Measurements from ENCODE around the gene ABCA5.
A peak's percentile ranks its signal among the peaks of the same experiment; 100 is the strongest.

ABCA5 gene

DNA sequence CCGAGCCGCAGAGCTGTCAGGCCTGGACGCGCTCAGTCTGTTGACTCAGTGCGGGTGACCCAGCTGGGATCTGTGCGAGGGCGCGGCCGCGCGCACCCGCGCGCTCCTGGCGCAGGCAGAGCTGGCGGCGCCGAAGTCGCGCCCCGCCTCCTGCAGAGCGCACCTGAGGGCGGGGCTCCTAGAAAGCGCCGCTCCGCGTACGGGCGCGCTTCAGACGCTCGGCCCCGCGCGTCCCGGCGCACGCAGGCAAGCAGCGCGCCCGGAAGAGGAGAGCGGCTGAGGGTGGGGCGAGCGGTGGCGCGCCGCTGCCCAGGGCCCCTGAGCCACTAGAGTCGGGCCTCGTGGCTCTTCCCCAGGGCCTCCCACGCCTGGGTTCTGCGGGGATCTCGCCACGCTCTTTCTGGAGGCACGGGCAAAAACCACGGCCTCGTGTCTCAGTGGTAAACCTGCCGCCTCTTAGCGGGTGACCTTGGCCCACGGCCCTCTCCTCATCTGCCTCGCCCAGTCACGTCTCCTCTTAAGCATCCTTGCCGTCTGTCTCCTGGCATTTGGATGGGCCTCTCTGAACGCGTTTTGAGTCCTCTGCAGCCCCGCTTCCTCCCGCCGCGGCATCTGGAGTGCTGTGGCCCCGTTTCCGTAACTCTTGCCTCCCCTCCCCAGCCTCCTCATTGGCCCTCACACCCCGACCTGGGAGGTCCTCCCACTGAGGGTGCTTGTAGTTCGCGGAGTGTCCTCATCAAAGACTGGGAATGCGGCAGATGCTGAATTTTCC is at the start of gene ABCA5:
Gene ABCA5 (minus strand): TSS at position 74 of the 772 bp plus-strand sequence. CDS start 12,718 bp downstream, outside the sequence.
- peak; percentile 95 for DNase-seq

GRCh38 chr17:69375229-69375628 is 48.3 kb upstream of the ABCA5 start:
- no peak for DNase-seq

DNA sequence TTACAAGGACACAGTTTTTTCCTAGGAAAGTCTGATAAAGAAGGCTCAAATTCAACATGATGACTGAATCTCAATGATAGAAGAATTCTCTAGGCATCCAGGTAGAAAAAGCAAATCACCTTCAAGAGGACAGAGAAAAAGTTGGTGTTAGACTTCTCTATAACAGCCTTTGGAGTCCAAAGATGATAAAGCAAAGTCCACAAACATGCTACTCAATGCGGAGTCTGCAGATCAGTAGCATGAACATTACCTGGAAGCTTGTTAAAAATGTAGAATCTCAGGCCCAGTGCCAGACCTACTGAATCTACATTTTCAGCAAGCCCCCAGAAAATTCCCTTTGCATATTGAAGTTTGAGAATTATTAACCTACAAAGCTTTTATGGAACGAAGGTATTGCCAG is 46.1 kb upstream of the ABCA5 start:
- no peak for DNase-seq

DNA sequence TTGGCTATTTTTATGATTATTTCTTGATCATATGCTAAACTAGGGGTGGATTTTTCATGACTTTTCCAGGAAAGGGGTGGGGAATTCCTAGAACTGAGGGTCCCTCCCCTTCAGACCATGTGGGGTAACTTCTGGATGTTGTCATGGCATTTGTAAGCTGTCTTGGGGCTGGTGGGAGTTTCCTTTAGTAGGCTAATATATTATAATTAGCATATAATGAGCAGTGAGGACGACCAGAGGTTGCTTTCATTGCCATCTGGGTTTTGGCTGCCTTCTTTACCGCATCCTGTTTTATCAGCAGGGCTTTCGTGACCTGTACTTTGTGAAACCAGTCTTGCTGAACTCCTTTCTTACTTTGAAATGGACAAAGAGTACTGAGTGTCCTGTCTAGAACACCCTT is 40.4 kb upstream of the ABCA5 start:
- DNase-seq, result no peak

DNA sequence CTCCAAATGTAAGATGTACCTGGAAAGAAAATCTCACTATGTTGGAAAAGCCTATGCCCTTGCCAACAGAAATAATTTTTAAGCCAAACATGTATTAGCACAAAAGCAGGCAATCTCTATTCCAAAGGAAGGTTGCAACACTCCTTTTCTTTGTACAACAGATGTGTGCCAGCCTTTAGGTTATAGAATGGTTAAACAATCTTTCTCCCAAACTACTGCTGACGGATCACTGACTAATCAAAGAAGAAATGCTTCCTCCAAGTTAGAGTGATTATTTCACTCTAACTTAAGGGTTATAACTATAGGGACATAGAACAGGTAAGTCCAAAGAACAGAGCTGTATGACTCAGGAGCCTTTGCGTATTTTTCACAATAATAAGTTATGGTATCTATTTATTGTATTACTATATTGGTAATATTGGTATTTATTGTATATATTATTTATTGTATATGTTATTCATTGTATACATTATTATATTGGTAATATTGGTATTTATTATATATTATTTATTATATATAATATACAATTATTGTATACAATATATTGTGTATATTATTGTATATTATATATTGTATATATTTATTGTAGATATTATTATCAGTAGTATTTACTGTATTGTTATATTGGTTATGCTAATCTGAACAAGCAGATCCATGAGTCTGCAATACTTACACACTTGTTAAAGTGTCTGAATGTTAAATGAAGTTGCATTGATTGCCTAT is 36.7 kb upstream of the ABCA5 start:
- no peak for DNase-seq

GRCh38 chr17:69361156-69361555 is 34.2 kb upstream of the ABCA5 start:
- DNase-seq, result no peak

GRCh38 chr17:69358688-69359596 is 32.0 kb upstream of the ABCA5 start:
- DNase-seq, result peak; percentile 2

GRCh38 chr17:69357701-69358100 is 30.8 kb upstream of the ABCA5 start:
- DNase-seq, result no peak

DNA sequence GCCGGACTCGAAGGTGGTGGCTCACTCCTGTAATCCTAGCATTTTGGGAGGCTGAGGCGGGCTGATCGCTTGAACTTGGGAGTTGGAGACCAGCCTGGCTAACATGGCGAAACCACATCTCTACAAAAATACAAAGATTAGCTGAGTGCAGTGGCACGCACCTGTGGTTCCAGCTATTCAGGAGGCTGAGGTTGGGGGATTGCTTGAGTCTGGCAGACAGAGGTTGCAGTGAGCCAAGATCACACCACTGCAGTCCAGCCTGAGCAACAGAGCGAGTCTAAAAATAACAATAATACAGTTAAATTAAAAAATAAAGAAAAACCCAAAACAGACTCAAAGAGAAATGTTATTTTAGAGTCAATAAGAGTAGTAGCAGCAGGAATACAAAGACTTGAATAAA is 29.7 kb upstream of the ABCA5 start:
- DNase-seq, result no peak

DNA sequence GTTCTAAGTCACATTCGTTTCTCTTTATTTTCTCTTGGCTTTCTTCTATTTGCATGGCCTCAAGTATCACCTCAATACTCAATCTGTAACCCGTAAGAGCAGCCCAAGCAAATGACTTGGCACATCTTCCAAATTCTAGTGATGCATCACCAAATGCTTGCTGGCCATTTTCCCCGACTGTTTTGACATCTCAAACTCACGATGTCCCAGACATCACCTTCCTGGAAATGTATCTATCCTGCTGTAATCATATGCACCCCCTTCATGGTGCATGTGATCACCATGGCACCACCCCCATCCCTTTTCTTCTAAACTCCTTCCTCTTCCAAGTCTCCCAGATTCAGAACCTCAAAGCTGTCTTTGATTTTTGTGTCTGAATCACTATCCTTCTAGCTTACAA is 24.0 kb upstream of the ABCA5 start:
- DNase-seq, result no peak

DNA sequence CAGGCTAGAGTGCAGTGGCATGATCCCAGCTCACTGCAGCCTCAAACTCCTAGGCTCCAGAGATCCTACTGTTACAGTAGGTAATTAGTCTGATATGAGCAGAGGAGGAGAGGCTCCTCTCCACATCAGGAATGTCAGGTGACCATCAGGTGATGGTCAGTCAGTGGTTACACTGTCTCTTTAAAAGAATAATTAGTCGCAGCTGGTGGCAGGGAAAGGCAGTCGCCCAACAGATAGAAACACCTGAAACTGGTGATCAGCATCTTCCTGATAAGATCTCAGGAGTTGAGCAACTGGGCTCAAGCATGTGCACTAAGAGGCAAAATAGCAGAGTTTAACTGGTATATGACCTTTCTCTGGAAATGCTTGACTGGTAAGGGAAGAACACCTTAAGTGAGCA is 21.5 kb upstream of the ABCA5 start:
- DNase-seq, result no peak

GRCh38 chr17:69346766-69347165 is 19.8 kb upstream of the ABCA5 start:
- DNase-seq, result no peak

DNA sequence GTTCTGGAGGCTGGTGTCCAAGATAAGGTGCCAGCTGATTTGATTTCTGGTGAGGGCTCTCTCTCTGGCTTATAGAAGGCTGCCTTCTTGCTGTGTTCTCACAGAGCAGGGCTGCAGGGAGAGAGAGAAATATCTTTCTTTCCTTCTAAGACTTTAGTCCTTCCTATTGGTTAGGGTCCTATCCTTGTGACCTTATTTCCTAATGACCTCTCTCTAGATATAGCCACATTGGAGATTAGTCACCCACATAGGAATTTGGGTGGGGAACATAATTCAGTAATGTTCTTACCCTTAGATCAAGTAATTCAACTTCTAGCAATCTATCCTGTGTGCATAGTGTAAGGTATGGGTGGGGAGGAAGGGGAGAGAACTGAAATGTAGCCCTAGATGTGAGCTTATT is 18.0 kb upstream of the ABCA5 start:
- no peak for DNase-seq

- DNase-seq, result no peak
Observed at GRCh38 chr17:69342896-69343644, 16.1 kb upstream of the ABCA5 start.

GRCh38 chr17:69339937-69340336 is 13.0 kb upstream of the ABCA5 start:
- no peak for DNase-seq

DNA sequence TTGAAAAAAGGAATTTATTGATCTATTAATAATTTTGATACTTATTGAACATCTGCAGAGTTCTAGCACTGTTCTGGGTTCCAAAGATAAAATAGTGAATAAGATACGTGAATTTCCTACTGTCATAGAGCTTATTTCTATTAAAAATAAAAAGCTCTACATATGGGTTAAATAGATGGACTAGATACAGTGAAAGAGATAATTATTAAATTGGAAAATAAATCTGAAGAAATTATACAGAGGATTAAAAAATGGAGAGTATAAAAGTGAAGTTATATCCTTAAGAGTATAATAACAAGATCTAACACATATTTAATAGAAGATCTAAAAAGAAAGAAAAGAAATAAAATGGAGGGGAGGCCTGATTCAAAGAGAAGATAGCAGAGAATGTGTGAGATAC is 10.1 kb upstream of the ABCA5 start:
- DNase-seq, result no peak

DNA sequence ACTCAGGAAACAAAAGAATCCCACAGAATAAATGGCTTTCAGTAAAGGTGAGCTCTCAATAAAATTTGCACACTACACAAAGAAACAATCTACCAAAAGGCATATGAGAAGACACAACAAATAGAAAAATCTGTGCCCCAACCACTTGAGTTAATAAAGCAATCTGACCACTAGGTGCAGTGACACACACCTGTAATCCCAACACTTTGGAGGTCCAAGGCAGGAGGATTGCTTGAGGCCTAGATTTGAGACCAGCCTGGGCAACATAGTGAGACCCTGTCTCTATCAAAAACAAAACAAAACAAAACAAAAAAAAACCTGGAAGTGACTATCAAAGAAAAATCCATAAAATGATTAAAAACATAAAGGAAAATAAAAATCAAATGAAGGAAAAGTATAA is 9.6 kb upstream of the ABCA5 start:
- no peak for DNase-seq

- DNase-seq, result no peak
Observed at GRCh38 chr17:69335058-69335457, 8.1 kb upstream of the ABCA5 start.

DNA sequence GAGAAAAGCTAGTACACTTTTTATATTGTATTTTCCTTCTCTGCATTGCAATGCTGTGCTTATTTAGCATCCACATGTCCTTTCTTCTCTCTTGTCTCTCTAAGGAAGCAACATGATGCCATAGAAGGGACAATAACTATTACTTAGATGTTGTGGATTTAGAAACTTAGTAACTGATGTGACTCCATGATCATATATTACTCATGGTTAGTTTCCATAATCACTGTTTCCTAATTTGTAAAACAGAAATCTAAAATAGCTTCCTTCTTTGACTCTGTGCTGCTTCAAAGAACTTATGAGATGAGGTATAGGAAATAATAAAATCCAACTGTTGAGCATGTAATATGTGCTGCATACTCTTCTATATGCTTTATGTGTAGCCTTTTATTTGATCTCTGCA is 6.6 kb upstream of the ABCA5 start:
- no peak for DNase-seq

GRCh38 chr17:69331756-69332155 is 4.8 kb upstream of the ABCA5 start:
- DNase-seq, result no peak

DNA sequence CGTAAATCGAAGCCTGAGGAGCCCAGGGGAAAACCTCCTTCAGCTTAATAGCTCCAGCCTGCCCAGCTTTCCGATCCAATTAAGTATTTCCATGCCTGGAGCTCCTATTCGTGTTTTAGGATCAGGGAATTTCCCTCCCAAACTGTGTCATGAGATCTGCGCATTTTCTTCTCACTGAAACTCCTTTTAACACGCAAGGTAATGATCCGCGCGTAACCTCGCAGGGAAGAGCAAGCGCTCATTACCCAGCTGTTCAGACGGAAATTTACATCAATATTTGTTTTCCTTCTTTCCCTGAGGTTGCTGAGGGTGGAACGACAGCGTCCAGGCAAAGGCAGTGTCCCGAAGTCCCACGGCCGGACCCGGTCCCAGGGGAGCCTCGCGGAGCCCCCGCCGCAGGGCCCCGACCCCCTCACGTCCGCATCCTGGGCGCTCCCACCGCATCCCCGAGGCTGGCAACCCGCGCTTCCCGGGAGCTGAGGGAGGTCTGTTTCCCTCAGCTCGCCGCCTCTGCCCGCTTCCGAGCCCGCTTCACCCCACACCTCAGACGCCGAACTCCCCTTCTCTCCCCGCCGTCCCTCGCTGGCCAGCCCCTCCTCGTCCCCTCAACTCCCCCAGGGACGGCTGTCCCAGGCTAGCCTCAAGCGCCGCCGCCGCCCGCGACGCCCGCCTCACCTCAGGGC is 415 bp downstream of the ABCA5 start:
- no peak for DNase-seq
